DND-41 (cell line): ENCODE measurements around the gene NEB.

ENCODE experiments used
- EZH2 ChIP-seq: IDR thresholded peaks from 3 replicates; pipeline ENCODE4 v1.6.1; 2012; ENCODE audit warnings: borderline replicate concordance, low read depth, mild to moderate bottlenecking, moderate library complexity, low read length, inconsistent platforms; ENCODE audit not compliant: severe bottlenecking
- TF ChIP-seq, protein P1 (sequence below): IDR thresholded peaks from 2 replicates; pipeline ENCODE4 v1.5.1; 2012; ENCODE audit warnings: borderline replicate concordance, low read length, moderate library complexity, mild to moderate bottlenecking; ENCODE audit not compliant: poor library complexity, severe bottlenecking; ENCODE audit errors: extremely low read depth

DNA sequence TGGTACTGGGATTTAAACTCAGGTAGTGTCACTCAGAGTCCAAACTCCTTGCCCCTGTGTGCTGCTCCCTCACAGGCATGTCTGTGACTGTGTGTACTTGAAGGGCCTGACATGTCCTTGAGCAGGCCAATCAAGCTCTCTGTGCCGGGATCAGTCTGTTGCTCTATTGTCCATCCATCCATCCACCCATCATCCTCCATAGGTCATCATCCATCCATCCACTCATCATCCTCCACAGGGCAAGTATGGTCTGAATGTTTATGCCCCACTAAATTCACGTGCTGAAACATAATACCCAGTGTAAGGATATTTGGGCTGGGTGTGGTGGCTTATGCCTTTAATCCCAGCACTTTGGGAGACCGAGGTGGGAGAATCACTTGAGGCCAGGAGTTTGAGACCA lies 24.5 kb upstream of the NEB start:
- TF ChIP-seq, protein P1, sequence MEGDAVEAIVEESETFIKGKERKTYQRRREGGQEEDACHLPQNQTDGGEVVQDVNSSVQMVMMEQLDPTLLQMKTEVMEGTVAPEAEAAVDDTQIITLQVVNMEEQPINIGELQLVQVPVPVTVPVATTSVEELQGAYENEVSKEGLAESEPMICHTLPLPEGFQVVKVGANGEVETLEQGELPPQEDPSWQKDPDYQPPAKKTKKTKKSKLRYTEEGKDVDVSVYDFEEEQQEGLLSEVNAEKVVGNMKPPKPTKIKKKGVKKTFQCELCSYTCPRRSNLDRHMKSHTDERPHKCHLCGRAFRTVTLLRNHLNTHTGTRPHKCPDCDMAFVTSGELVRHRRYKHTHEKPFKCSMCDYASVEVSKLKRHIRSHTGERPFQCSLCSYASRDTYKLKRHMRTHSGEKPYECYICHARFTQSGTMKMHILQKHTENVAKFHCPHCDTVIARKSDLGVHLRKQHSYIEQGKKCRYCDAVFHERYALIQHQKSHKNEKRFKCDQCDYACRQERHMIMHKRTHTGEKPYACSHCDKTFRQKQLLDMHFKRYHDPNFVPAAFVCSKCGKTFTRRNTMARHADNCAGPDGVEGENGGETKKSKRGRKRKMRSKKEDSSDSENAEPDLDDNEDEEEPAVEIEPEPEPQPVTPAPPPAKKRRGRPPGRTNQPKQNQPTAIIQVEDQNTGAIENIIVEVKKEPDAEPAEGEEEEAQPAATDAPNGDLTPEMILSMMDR: no peak
- no peak for TF ChIP-seq EZH2
